Measurements from ENCODE around the gene RUNX1.

Gene RUNX1

GRCh38 chr21:35072557-35072956 is 23.5 kb upstream of the RUNX1 start (continued):
- TF ChIP-seq PATZ1 (CRISPR knock-in tag; IDR thresholded peaks at IDR 0.05; ENCODE audit: borderline replicate concordance) (no peak), GLIS3 (CRISPR knock-in tag; IDR thresholded peaks at IDR 0.05) (no peak), POU6F1 (CRISPR knock-in tag; IDR thresholded peaks at IDR 0.05; ENCODE audit: borderline replicate concordance, low read depth) (no peak), ZFP3 (CRISPR knock-in tag; IDR thresholded peaks at IDR 0.05) (no peak), ARNTL (CRISPR knock-in tag; IDR thresholded peaks at IDR 0.05; ENCODE audit: borderline replicate concordance, low read depth) (no peak), CSRNP3 (CRISPR knock-in tag; IDR thresholded peaks at IDR 0.05) (no peak), TCF4 (CRISPR knock-in tag; IDR thresholded peaks at IDR 0.05; ENCODE audit: borderline replicate concordance) (no peak), PPARA (CRISPR knock-in tag; IDR thresholded peaks at IDR 0.05; ENCODE audit: borderline replicate concordance) (no peak), TOX (CRISPR knock-in tag; IDR thresholded peaks at IDR 0.05; ENCODE audit: borderline replicate concordance) (no peak)

DNA sequence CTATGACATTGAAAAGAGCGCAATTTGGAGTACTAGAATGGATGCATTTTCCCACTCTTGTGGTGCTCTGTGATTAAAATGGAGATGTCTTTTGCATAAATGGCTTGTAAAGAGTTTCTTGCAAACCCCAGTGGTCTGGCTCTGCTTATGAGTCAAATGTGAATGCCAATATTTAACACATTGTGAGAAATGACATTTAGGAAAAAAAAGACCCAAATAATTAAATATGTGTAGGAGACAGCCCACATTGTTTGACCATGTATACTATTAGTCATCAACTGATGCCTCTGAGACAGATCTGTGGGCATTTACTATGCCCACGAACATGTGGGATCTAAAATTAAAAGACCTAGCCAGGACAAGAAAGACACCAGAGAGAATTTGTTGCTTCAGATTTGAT is 22.2 kb upstream of the RUNX1 start:
- no peak for TF ChIP-seq GLIS3 (CRISPR knock-in tag; IDR thresholded peaks at IDR 0.05)
- TF ChIP-seq ISL1 (CRISPR knock-in tag; IDR thresholded peaks at IDR 0.05) = no peak
- TF ChIP-seq OSR1 (CRISPR knock-in tag; IDR thresholded peaks at IDR 0.05) = no peak
- no peak for TF ChIP-seq CSRNP3 (CRISPR knock-in tag; IDR thresholded peaks at IDR 0.05)
- TF ChIP-seq SNAI2 (CRISPR knock-in tag; IDR thresholded peaks at IDR 0.05) = no peak
- ATAC-seq = no peak

DNA sequence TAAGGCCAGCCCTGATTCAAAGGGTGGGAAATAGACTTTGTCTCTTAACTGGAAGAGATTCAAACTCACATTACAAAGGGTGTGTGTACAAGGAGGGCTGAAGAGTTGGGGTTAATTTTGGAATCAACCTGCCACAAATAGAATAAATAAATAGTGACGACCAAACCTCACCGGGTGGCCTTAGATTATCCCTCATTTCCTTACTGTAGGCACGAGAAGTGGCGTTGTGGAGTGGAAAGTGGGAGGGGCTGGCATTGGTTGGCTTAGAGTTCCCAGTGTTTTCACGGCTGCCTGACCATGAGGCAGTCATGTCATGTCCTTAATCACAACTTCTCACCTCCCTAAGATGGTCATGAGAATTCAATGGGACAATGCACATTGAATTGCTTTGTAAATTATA is 21.3 kb upstream of the RUNX1 start:
- TF ChIP-seq CSRNP3 (CRISPR knock-in tag; IDR thresholded peaks at IDR 0.05) = no peak
- no peak for ATAC-seq

- TF ChIP-seq PPARA (CRISPR knock-in tag; IDR thresholded peaks at IDR 0.05; ENCODE audit: borderline replicate concordance) (no peak), OSR1 (CRISPR knock-in tag; IDR thresholded peaks at IDR 0.05) (no peak), ZFP30 (CRISPR knock-in tag; IDR thresholded peaks at IDR 0.05) (no peak)
- no peak for ATAC-seq
Observed at GRCh38 chr21:35066824-35067223, 17.7 kb upstream of the RUNX1 start.

DNA sequence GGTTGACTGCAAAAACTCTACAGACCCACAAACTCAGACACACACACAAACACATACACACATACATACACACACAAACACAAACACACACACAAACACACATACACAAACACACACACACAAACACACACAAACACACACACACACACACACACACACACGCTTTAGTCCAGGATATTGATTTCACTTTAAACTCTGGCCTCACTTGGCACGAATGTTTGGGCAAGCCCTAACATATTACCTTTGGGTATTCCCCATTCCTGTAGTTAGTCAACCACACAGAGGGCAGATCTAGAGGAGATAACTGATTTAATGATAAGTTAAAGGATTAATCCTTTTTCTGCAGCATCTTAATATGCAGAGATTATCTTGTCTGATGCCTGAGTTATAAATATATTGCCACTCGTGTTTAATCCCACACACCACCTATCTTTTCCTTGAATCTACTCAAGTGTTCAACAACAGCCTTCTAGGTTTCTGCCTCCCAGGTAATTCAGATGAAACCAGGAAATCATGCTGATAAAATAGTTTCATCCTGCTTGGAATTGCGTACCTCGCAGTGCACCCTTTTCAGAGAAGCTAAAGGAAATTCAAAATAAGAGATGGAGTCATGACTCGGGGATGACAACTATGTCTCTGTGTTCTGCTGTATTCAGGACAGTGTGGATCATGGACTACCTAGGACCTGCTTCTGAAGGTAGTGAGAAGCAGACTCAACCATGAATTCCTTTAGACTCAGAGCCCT is 14.5 kb upstream of the RUNX1 start:
- no peak for ATAC-seq
- TF ChIP-seq RARB (CRISPR knock-in tag; IDR thresholded peaks at IDR 0.05) = no peak
- TF ChIP-seq ZFP3 (CRISPR knock-in tag; IDR thresholded peaks at IDR 0.05) = no peak
- TF ChIP-seq TOX (CRISPR knock-in tag; IDR thresholded peaks at IDR 0.05; ENCODE audit: borderline replicate concordance) = no peak
- no peak for TF ChIP-seq SNAI2 (CRISPR knock-in tag; IDR thresholded peaks at IDR 0.05)
- TF ChIP-seq OSR1 (CRISPR knock-in tag; IDR thresholded peaks at IDR 0.05) = no peak
- TF ChIP-seq GLIS3 (CRISPR knock-in tag; IDR thresholded peaks at IDR 0.05) = no peak
- TF ChIP-seq PATZ1 (CRISPR knock-in tag; IDR thresholded peaks at IDR 0.05; ENCODE audit: borderline replicate concordance) = no peak
- no peak for TF ChIP-seq ZNF565 (CRISPR knock-in tag; conservative IDR thresholded peaks at IDR 0.05; ENCODE audit: low read depth)

Measured in SK-N-SH treated with all-trans-retinoic acid at 6 μM for 48 hours (cell line).